GM21526 (cell line): Measurements from ENCODE around the gene SSB.
"Not testable (repeated sequence)": the region's sequence is repeated elsewhere in the genome, so short reads cannot be mapped to it uniquely, and the experiment has no call there.

ENCODE experiments used
- ATAC-seq: cut with Tn5 transposase; IDR thresholded peaks from one replicate; pipeline ENCODE4 v1.9.1; 2021; ENCODE audit warnings: moderate library complexity; ENCODE audit not compliant: unreplicated experiment, low FRiP score

Gene SSB

DNA sequence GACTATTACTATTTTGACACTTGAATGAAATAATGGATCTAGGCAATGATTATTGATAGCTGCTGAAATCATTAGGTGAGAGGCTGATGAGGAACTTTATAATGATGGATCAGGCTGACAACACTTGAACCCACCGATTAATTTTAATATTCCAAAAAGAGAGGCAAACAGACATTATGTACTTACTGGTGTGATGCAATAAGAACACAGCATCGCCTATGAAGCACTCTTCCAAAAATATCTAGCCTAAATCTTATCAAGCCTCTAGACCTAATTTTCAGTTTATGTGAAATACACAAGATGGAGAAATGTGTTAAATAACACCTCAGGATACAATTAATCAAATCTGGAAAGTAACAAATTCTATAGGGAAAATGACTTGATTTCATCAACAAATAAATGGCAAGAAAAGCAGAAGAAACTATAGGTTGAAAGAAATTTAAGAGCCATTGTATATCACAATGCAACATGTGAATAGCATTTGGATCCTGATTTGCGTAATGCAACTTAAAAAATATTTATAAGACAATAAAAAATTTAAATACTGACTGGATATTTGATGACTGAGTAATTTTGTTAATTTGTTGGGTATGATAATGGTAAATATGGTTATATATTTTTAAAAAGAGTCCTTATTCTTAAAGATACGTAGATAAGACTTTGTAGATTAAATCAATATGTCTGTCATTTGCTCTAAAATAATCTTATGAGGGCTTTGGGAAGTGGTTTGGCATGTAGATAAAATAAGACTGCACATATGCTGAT lies 17.2 kb upstream of the SSB start:
- no peak for ATAC-seq

DNA sequence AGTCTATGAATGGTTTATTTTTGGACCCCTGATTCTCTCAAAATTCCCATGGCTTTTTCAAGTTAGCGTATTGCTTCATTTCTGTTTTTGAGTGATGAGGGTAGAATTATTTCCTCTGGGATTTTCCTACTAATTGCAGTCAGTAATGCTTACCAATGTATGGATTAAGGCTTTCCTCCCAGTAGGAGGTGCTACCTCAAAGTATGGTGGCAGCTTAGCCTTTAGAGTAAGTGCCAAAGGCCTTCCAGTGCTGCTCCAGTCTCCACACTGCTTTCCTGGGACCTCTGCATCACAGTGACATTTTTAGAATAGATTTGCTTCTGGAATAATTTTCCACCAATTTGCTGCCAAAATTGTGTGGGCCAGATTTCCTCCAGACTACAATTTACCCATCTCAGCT lies 16.2 kb upstream of the SSB start:
- no peak for ATAC-seq

DNA sequence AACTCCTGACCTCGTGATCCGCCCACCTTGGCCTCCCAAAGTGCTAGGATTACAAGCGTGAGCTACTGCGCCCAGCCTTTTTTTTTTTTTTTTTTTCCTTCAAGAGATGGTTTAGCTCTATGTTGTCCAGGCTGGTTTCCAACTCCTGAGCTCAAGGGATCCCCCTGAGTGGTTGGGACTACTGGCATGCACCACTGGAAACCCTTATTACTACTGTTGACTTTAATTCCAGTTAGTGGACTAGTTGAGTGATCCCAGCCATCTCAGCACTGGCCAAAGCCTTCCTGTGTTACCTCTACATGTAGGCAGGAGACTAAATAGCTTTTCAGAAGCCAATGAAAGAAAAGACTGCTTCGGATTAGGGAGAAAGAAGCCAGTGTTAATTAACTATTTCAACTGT lies 8.1 kb upstream of the SSB start:
- ATAC-seq: no peak

DNA sequence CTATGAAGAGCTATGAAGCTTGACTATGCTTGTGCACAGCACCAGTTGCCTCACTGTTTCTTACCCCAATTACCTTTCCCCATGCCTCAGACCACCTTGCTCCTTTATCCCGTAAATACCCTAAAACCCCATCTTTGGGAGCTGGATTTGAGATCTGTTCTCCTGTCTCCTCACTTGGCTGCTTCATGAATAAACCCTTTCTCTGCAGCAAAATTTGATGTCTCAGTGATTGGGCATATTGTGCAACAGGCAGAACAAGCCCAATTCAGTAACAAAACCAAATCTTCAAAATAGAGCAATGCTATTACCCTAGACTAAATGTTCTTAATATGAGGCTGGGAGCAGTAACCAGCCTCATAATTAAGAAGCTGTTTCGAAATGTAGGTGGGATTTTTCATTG lies 3.5 kb upstream of the SSB start:
- ATAC-seq: no peak

- no peak for ATAC-seq
These were observed 2.2 kb upstream of the SSB start for GRCh38 chr2:169796441-169796840.

- ATAC-seq: no peak
These were observed 1.1 kb upstream of the SSB start for GRCh38 chr2:169797601-169798000.

DNA sequence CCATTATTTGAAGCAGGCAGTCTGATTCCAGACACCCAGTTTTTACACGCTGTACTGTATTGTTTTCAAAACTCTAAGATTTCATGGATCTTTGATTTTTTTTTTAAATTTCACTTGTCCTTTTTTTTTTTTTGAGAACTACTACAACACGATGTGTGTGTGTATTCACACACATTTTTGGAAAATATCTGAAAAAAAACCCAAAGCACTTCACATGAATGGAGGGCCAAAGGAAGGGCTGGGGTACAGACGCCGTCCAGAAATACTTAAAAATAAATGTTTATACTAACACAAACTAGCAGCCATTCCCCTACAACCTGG lies 314 bp upstream of the SSB start:
- ATAC-seq: no peak

DNA sequence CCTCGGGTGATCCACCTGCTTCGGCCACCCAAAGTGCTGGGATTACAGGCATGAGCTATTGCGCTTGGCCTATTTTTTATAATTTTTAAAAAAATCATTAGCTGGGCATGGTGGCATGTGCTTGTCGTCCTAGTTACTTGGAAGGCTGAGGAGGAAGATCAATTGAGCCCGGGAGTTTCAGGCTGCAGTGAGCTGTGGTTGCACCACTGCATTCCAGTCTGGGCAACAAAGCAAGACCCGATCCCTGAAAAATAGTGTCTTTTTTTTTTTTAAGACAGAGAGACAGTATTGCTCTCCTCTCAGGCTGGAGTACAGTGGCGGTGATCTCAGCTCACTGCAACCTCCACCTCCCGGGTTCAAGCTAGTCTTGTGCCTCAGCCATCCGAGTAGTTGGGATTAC lies 4.8 kb downstream of the SSB start:
- no peak for ATAC-seq

DNA sequence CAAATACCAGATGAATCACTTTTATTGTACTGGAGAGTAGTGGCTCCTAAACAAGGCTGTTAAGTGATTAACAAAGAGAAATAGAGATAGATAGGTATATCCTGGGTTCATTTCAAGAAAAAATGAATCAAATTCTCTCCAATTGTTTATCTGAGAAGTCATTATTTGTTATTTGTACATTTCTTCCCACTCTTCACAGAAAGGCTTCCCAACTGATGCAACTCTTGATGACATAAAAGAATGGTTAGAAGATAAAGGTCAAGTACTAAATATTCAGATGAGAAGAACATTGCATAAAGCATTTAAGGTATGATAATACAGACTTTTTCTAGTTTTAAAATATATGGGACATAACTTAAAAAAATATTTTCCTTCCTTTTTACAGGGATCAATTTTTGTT lies 7.9 kb downstream of the SSB start:
- no peak for ATAC-seq

- no peak for ATAC-seq
These were observed 9.6 kb downstream of the SSB start for GRCh38 chr2:169808221-169808620.

DNA sequence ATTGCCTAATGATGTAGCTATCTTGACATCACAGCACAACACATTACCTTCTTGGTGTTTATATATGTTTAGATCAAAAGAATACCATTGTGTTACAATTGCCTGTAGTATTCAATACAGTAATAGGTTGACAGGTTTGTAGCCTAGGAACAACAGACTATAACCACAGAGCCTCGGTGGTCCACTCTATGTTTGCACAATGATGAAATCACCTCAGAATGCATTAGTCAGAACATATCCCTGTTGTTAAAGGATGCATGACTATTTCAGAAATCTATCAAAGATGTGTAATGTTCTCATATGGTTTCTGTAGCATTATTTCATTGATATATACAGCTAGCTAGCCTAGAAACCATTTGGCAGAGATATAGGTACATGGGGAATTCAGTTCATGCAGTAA lies 17.2 kb downstream of the SSB start:
- no peak for ATAC-seq

GRCh38 chr2:169816961-169817360 lies 18.3 kb downstream of the SSB start:
- not testable (repeated sequence) for ATAC-seq

- not testable (repeated sequence) for ATAC-seq
These were observed 18.7 kb downstream of the SSB start for GRCh38 chr2:169817369-169817768.

GRCh38 chr2:169818241-169818640 lies 19.6 kb downstream of the SSB start:
- ATAC-seq: no peak

DNA sequence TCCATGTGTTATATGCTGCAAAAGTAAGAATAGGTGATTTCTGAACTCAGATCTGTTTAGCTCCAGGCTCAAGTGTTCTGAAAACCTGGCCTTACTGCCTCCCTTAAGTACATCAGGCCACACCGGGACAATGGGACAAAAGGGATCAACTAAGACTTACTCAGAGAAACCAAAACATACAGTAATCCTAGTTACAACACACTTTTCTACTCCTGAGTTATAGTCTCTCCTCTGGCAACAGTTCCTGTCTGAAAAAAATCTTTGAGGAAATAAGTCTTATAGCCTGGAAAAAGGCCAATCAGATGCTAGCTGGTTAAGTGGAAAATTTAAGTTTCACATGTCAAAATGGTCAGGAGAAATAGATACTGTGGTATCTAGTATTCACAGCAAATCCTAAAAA lies 20.4 kb downstream of the SSB start:
- no peak for ATAC-seq

DNA sequence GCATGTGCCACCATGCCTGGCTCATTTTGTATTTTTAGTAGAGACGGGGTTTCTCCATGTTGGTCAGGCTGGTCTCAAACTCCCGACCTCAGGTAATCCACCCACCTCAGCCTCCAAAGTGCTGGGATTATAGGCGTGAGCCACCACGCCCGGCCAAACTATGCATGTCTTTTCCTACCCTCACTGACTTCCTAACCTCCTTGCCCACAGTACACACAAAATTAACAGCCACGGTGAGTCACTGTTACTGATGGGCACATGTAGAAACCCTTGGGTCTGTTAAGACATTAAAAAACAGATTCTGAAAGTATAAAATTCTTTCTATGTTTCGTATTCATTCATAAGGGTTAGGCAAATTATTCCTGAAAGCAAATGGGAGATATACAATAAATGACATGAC lies 21.4 kb downstream of the SSB start:
- ATAC-seq: not testable (repeated sequence)

DNA sequence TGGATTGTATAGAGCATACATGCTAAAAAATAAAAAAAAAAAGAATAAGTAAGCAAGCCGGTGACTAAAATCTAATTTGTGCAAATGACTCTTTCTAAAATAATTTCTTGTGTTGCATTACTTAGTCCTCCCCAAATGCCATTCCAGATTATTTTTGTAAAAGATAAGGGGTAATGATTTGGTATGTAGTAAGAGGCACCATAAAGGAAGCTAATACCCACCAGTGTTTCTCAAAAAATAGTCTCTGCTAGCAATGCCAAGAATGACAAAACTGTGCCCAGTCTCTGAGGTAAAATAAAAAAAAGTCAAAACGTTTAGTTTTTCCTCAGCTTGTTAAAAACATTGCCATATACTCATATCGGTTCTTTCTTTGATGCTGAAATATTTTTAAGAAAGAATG lies 23.4 kb downstream of the SSB start:
- no peak for ATAC-seq

GRCh38 chr2:169822785-169823392 lies 24.2 kb downstream of the SSB start:
- no peak for ATAC-seq

- ATAC-seq: no peak
These were observed 25.3 kb downstream of the SSB start for GRCh38 chr2:169823996-169824372.

DNA sequence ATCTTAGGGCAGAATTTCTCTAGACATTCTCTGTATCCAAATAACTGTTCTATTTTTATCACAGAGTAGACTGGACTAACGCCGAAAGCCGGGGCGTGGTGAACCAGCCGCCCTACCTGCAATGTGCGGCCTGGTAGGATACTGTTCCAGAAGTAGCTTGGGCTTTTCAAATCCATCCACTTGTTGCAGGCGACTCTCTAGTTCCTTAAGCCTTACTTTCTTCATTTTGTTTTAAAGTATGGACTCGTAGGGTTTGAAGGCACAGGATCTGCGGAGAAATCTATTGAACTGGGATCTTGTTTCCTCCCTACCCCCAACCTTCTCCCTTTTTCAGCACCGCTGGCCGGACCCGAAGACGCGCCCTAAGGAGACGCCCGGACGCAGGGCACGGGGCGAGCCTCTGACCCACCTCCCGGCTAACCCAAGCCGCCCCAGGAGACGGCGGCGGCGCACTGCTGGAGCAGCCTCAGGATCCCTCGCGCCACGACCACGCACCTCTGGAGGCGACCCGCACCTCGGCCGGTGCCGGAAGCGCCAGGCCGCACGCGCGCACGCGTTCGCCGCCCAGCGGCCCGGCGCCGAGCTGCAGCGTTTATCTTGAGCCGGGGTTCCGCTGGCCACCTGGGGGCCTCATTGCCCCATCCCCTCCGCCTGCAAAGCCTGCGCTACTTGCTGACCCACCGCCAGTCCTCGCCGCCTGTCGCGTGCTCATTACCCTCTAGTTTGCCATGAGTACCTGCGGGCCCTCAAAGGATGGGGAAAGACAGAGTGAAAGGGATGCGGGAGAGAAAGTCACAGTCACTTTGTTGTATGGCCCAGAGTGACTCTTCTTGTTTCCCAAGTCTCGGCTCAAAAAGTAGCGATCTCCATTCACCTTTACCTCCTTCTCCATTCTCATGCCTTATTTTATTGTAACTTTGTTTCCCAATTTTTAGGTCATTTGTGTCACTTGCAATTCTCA lies 26.0 kb downstream of the SSB start, which contains the start of gene METTL5:
Gene METTL5 (minus strand): TSS at position 533 of the 961 bp plus-strand sequence. CDS start 308 bp downstream, at position 225.
- ATAC-seq: peak; percentile 60
